ENCODE results near the gene ZMYM4. TPM values are rescaled to one million over a fixed set of nuclear protein-coding genes. Genes with fewer than 3 reads are reported as not detected.

Gene ZMYM4
- total RNA-seq, 2 donors from 2014 or later, result 131 to 153 TPM

GRCh38 chr1:35437200-35437599, 168.7 kb downstream of the ZMYM4 start:
- no peak for DNase-seq
- WGBS, 2 experiments (ENCODE audit: insufficient coverage in 1 of 2, insufficient read length in 1 of 2), result 95 to 98% methylated on average over 9 of the region's 9 CpGs
- no peaks in the 10 kb centered on the region for H3K27me3 Mint-ChIP-seq (ENCODE audit: insufficient read depth)

GRCh38 chr1:35439626-35440025, 171.1 kb downstream of the ZMYM4 start:
- Histone ChIP-seq H3K9me3 (ENCODE audit: control insufficient read depth, low read length) (no peaks in the 10 kb centered on the region), H3K27ac (ENCODE audit: low read depth, low read length) (no peak overlapping the region), H3K36me3 (ENCODE audit: control insufficient read depth, insufficient read depth, low read length) (peaks cover 65% of the 10 kb centered on the region), H3K9ac (ENCODE audit: extremely low read depth, low read length, poor library complexity, severe bottlenecking) (no peak overlapping the region), H3K4me3 (ENCODE audit: low read length) (no peak overlapping the region), H3K4me1 (ENCODE audit: control insufficient read depth, insufficient read depth, low read length) (peaks cover 3% of the 10 kb centered on the region), H3K27me3 (ENCODE audit: control insufficient read depth, insufficient read depth, low read length, poor library complexity, severe bottlenecking) (no peaks in the 10 kb centered on the region)
- H3K4me3 Mint-ChIP-seq, result no peak overlapping the region
- peaks cover 24% of the 10 kb centered on the region for H3K4me1 Mint-ChIP-seq
- H3K36me3 Mint-ChIP-seq (ENCODE audit: low read depth), result peaks cover 69% of the 10 kb centered on the region
- WGBS, 2 experiments (ENCODE audit: insufficient coverage in 1 of 2, insufficient read length in 1 of 2), result 97 to 100% methylated on average over 1 of the region's 1 CpG
- DNase-seq, result peak; percentile 24
- H3K27ac Mint-ChIP-seq, result no peak overlapping the region
- no peaks in the 10 kb centered on the region for H3K9me3 Mint-ChIP-seq
- no peaks in the 10 kb centered on the region for H3K27me3 Mint-ChIP-seq (ENCODE audit: insufficient read depth)
- TF ChIP-seq CTCF (conservative IDR thresholded peaks at IDR 0.05), result no peak

More at GRCh38 chr1:35437200-35437599, 168.7 kb downstream of the ZMYM4 start:
- Mint-ChIP-seq H3K9me3 (no peaks in the 10 kb centered on the region), H3K36me3 (ENCODE audit: low read depth) (peaks cover 75% of the 10 kb centered on the region), H3K27ac (peak overlapping the region; percentile 8), H3K4me3 (no peak overlapping the region), H3K4me1 (peaks cover 16% of the 10 kb centered on the region)
- Histone ChIP-seq H3K27ac (ENCODE audit: low read depth, low read length) (no peak overlapping the region), H3K9me3 (ENCODE audit: control insufficient read depth, low read length) (no peaks in the 10 kb centered on the region), H3K4me3 (ENCODE audit: low read length) (no peak overlapping the region), H3K9ac (ENCODE audit: extremely low read depth, low read length, poor library complexity, severe bottlenecking) (no peak overlapping the region), H3K4me1 (ENCODE audit: control insufficient read depth, insufficient read depth, low read length) (peaks cover 3% of the 10 kb centered on the region), H3K27me3 (ENCODE audit: control insufficient read depth, insufficient read depth, low read length, poor library complexity, severe bottlenecking) (no peaks in the 10 kb centered on the region), H3K36me3 (ENCODE audit: control insufficient read depth, insufficient read depth, low read length) (peaks cover 64% of the 10 kb centered on the region)
- TF ChIP-seq CTCF (conservative IDR thresholded peaks at IDR 0.05), result no peak

GRCh38 chr1:35441926-35442579, 173.5 kb downstream of the ZMYM4 start:
- Mint-ChIP-seq H3K27me3 (ENCODE audit: insufficient read depth) (no peaks in the 10 kb centered on the region), H3K36me3 (ENCODE audit: low read depth) (peaks cover 51% of the 10 kb centered on the region)
- H3K9ac ChIP-seq (ENCODE audit: extremely low read depth, low read length, poor library complexity, severe bottlenecking), result no peak overlapping the region

More at GRCh38 chr1:35441926-35442579, 173.5 kb downstream of the ZMYM4 start:
- Mint-ChIP-seq H3K4me3 (no peak overlapping the region), H3K27ac (peak overlapping the region; percentile 49), H3K9me3 (no peaks in the 10 kb centered on the region), H3K4me1 (peaks cover 25% of the 10 kb centered on the region)
- Histone ChIP-seq H3K36me3 (ENCODE audit: control insufficient read depth, insufficient read depth, low read length) (peaks cover 67% of the 10 kb centered on the region), H3K9me3 (ENCODE audit: control insufficient read depth, low read length) (no peaks in the 10 kb centered on the region), H3K27me3 (ENCODE audit: control insufficient read depth, insufficient read depth, low read length, poor library complexity, severe bottlenecking) (no peaks in the 10 kb centered on the region), H3K4me3 (ENCODE audit: low read length) (no peak overlapping the region), H3K27ac (ENCODE audit: low read depth, low read length) (no peak overlapping the region), H3K4me1 (ENCODE audit: control insufficient read depth, insufficient read depth, low read length) (peaks cover 3% of the 10 kb centered on the region)
- WGBS, 2 experiments (ENCODE audit: insufficient coverage in 1 of 2, insufficient read length in 1 of 2), result 92% methylated on average over 2 to 8 of the region's 8 CpGs
- no peak for TF ChIP-seq CTCF (conservative IDR thresholded peaks at IDR 0.05)
- peak; percentile 37 for DNase-seq
